HPDE6-E6E7 (cell line): ENCODE data around the gene SPECC1L.
"Not testable (repeated sequence)": the region's sequence is repeated elsewhere in the genome, so short reads cannot be mapped to it uniquely, and the experiment has no call there.

ENCODE experiments used
- DNase-seq: peaks from one replicate; pipeline ENCODE4 v3.0.0; 2011; ENCODE audit warnings: missing footprints; ENCODE audit errors: extremely low spot score

Gene SPECC1L

GRCh38 chr22:24270556-24271385, at the start of gene SPECC1L:
SPECC1L (plus strand) TSS chr22:24270831; CDS start chr22:24302232, 31,401 bp downstream.
- DNase-seq, result peak; percentile 94

- DNase-seq, result no peak
Measured at GRCh38 chr22:24224468-24224867, 46.2 kb upstream of the SPECC1L start.

- no peak for DNase-seq
Measured at GRCh38 chr22:24225044-24225601, 45.5 kb upstream of the SPECC1L start.

GRCh38 chr22:24225951-24226350, 44.7 kb upstream of the SPECC1L start:
- DNase-seq, result no peak

GRCh38 chr22:24230911-24231656, 39.5 kb upstream of the SPECC1L start:
- no peak for DNase-seq

- no peak for DNase-seq
Measured at GRCh38 chr22:24231706-24232105, 38.9 kb upstream of the SPECC1L start.

GRCh38 chr22:24232124-24232523, 38.5 kb upstream of the SPECC1L start:
- DNase-seq, result no peak

GRCh38 chr22:24232725-24233124, 37.9 kb upstream of the SPECC1L start:
- DNase-seq, result no peak

GRCh38 chr22:24233235-24233634, 37.4 kb upstream of the SPECC1L start:
- DNase-seq, result no peak

- DNase-seq, result no peak
Measured at GRCh38 chr22:24233816-24234215, 36.8 kb upstream of the SPECC1L start.

- no peak for DNase-seq
Measured at GRCh38 chr22:24235315-24235714, 35.3 kb upstream of the SPECC1L start.

- DNase-seq, result no peak
Measured at GRCh38 chr22:24236656-24237055, 34.0 kb upstream of the SPECC1L start.

GRCh38 chr22:24238101-24238694, 32.4 kb upstream of the SPECC1L start:
- not testable (repeated sequence) for DNase-seq

GRCh38 chr22:24240381-24240780, 30.2 kb upstream of the SPECC1L start:
- DNase-seq, result no peak

GRCh38 chr22:24240985-24241692, 29.5 kb upstream of the SPECC1L start:
- DNase-seq, result not testable (repeated sequence)

- DNase-seq, result not testable (repeated sequence)
Measured at GRCh38 chr22:24243417-24243816, 27.2 kb upstream of the SPECC1L start.

GRCh38 chr22:24244144-24244787, 26.4 kb upstream of the SPECC1L start:
- DNase-seq, result no peak

GRCh38 chr22:24245030-24245431, 25.6 kb upstream of the SPECC1L start, which contains the start of gene GGT5:
GGT5 (minus strand) TSS chr22:24245082; CDS start chr22:24244725, 357 bp downstream.
- DNase-seq, result not testable (repeated sequence)

GRCh38 chr22:24245584-24246561, 24.8 kb upstream of the SPECC1L start:
- not testable (repeated sequence) for DNase-seq
